Measurements from ENCODE around the gene TMEM176A. TPM values are rescaled to one million over a fixed set of nuclear protein-coding genes. Genes with fewer than 3 reads are reported as not detected.

The TMEM176A gene
- total and polyA plus RNA-seq, 8 donors, result 2.7 to 48.8 (median 5.9) TPM

DNA sequence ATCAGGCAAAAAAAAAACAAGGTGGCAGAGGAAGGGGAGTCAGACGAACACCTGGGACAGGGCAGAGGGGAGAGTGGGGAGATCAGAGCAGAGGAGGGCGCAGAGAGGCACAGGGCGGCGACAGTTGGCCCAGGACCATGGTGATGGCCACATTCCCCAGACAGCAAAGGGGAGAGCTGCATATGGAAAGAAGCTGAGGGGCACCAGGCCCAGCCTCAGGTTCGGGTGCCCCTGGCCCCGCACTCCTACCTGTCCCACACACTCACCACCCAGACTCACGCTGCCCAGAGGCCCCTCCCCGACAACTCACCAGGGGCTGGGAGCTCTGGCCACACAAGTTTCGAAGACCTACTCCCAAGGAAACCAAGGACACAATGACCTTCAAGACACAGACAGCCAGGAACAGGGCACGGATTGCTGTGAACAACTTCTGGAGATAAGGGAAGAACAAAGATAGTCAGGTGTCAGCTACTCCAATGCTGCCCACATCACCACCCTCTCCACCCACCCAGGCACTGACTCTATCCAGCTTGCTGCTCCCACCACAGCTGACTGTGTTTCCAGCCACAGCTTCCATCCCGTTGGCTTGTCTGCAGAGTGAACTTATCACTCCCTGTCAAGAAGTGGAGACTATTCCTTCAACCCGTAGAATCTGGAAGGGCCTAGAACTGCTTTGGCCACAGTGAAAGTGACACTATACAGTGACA is 8.7 kb upstream of the TMEM176A start:
- Histone ChIP-seq H3K9me3 (no peaks in the 10 kb centered on the region), H3K36me3 (no peaks in the 10 kb centered on the region), H3K4me3 (no peak overlapping the region), H3K27me3 (peaks cover 0 to 23% of the 10 kb centered on the region in 2 donors), H3K4me1 (peaks cover 8 to 32% of the 10 kb centered on the region in 2 donors), H3K27ac (no peak overlapping the region)
- TF ChIP-seq, protein P1, sequence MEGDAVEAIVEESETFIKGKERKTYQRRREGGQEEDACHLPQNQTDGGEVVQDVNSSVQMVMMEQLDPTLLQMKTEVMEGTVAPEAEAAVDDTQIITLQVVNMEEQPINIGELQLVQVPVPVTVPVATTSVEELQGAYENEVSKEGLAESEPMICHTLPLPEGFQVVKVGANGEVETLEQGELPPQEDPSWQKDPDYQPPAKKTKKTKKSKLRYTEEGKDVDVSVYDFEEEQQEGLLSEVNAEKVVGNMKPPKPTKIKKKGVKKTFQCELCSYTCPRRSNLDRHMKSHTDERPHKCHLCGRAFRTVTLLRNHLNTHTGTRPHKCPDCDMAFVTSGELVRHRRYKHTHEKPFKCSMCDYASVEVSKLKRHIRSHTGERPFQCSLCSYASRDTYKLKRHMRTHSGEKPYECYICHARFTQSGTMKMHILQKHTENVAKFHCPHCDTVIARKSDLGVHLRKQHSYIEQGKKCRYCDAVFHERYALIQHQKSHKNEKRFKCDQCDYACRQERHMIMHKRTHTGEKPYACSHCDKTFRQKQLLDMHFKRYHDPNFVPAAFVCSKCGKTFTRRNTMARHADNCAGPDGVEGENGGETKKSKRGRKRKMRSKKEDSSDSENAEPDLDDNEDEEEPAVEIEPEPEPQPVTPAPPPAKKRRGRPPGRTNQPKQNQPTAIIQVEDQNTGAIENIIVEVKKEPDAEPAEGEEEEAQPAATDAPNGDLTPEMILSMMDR (IDR thresholded peaks at IDR 0.05), result no peak
- ATAC-seq (no peak), DNase-seq (no peak)
- intact Hi-C loops (cut with DNase I), result no loop called here

DNA sequence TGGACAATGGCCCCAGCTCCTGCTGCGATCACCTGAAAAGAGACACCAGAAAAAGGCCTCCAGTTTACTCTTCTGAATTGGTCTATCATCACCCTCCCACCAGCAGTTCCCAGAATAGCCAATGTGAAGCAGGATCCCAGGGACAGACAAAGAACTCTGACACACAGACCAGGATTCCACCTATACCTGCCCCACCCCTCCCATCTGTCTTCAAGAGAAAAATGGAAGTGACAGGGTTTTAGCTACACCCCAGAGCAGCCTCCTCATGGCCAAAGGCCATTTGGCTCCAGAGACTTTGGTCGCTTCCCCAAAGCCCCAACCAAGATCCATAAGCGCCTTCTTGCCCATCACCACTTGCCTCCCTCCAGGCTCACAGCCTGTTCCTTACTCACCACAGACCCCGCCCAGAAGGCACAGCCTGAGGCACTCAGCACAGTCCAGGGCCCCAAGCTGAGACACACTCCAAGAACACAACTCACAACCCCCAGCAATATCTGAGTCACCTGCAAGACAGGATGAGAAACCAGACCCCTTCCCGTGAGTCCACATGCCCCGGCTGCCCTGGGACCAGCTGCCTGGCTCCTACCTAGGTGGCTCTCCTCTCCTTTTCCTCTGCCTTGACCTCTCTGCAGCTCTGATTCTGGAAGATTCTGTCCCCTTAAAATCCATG is 6.9 kb upstream of the TMEM176A start:
- Histone ChIP-seq H3K27ac (no peak overlapping the region), H3K36me3 (no peaks in the 10 kb centered on the region), H3K4me3 (no peak overlapping the region), H3K27me3 (peaks cover 0 to 41% of the 10 kb centered on the region in 2 donors), H3K9me3 (no peaks in the 10 kb centered on the region), H3K4me1 (peaks cover 0 to 14% of the 10 kb centered on the region in 2 donors)
- DNase-seq, result peak in 1 of 4 donors; percentile 68
- ATAC-seq, result no peak
- TF ChIP-seq, protein P1 (IDR thresholded peaks at IDR 0.05), result no peak
- intact Hi-C loops (cut with DNase I), result no loop called here

GRCh38 chr7:150797661-150798060 is 2.9 kb upstream of the TMEM176A start:
- ATAC-seq, result no peak
- intact Hi-C loops (cut with DNase I), result no loop called here

GRCh38 chr7:150799156-150799555 is 1.4 kb upstream of the TMEM176A start:
- Histone ChIP-seq H3K4me1 (peaks cover 0 to 17% of the 10 kb centered on the region in 2 donors), H3K27me3 (peaks cover 18 to 78% of the 10 kb centered on the region in 2 donors), H3K36me3 (no peaks in the 10 kb centered on the region), H3K4me3 (peak overlapping the region in 1 of 2 donors; percentile 48), H3K27ac (peak overlapping the region in 1 of 2 donors; percentile 27), H3K9me3 (no peaks in the 10 kb centered on the region)
- no peak for DNase-seq
- intact Hi-C loops (cut with DNase I), result no loop called here
- no peak for ATAC-seq
- TF ChIP-seq, protein P1 (IDR thresholded peaks at IDR 0.05), result no peak

More at GRCh38 chr7:150797661-150798060, 2.9 kb upstream of the TMEM176A start:
- no peak overlapping the region for H3K27ac ChIP-seq
- peaks cover 18 to 81% of the 10 kb centered on the region in 2 donors for H3K27me3 ChIP-seq
- no peak for DNase-seq
- TF ChIP-seq, protein P1 (IDR thresholded peaks at IDR 0.05), result no peak
- H3K4me1 ChIP-seq, result peaks cover 0 to 17% of the 10 kb centered on the region in 2 donors
- H3K9me3 ChIP-seq, result no peaks in the 10 kb centered on the region
- no peaks in the 10 kb centered on the region for H3K36me3 ChIP-seq
- no peak overlapping the region for H3K4me3 ChIP-seq

Data from left lung (tissue), 10 donors.